Measurements from ENCODE around the gene DBF4B.

DNA sequence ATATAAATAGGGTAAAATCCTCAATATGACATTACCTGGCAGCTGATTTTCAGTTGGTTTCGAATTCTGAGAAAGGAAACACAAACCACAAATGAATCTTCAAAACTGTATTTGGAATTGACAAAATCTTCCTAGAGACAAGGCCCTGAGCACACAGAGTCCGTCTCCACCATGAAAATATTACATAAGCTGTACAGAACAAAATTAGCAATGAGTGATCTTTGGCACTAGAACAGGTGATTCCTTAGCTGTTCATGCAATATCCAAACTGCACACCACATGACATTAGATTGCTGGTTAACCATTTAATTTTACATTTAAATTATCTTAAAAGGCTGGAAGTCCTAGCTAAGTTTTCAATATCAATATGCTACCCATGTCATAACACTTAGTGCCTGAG, 89.9 kb downstream of the DBF4B start:
- TF ChIP-seq CTCF (IDR thresholded peaks at IDR 0.05; ENCODE audit: low read depth, low read length, poor library complexity, severe bottlenecking), result no peak
- TF ChIP-seq EZH2phosphoT487 (IDR thresholded peaks at IDR 0.05; ENCODE audit: borderline replicate concordance, low read length), result no peak

Measured in DOHH2 (cell line).